ENCODE results near the gene L3MBTL1. TPM values are rescaled to one million over a fixed set of nuclear protein-coding genes. Genes with fewer than 3 reads are reported as not detected.

Gene L3MBTL1
- total and polyA plus RNA-seq, 2 donors (not counting 1 experiment from before 2014, with no cell fraction given) = 1.5 to 10.7 TPM

GRCh38 chr20:43590036-43590391 lies 82.5 kb downstream of the L3MBTL1 start:
- no peaks in the 10 kb centered on the region for H3K4me1 ChIP-seq (ENCODE audit: control insufficient read depth, extremely low read depth, insufficient read depth, low read length)
- TF ChIP-seq EZH2 (IDR thresholded peaks at IDR 0.05; ENCODE audit: low read length, missing control alignments) (no peak), CTCF (conservative IDR thresholded peaks at IDR 0.05 in 1 of 2, IDR thresholded peaks at IDR 0.05 in 1 of 2; ENCODE audit: low read depth in 1 of 2, low read length in 2 of 2) (no peak)
- peak overlapping the region; percentile 99 for H3K27ac ChIP-seq (ENCODE audit: insufficient read depth, low read length)
- DNase-seq (ENCODE audit: low read depth in 2 of 2) = no peak
- no peaks in the 10 kb centered on the region for H3K36me3 ChIP-seq (ENCODE audit: control insufficient read depth, insufficient read depth, low read length)
- peak overlapping the region; percentile 98 for H3K4me2 ChIP-seq (ENCODE audit: extremely low read depth, insufficient read depth, low read length)
- H3K9me3 ChIP-seq (ENCODE audit: control insufficient read depth, insufficient read depth, low read depth, low read length) = no peaks in the 10 kb centered on the region
- no peaks in the 10 kb centered on the region for H4K20me1 ChIP-seq (ENCODE audit: control insufficient read depth, extremely low read depth, insufficient read depth, low read length)
- H3K4me3 ChIP-seq (replicated peaks in 1 of 4; ENCODE audit: control extremely low read depth in 1 of 4, insufficient read depth in 1 of 4, low read depth in 3 of 4, low read length in 4 of 4) = peak overlapping the region; percentile 85 to 95 (median 87)
- H3K9ac ChIP-seq (ENCODE audit: insufficient read depth, low read length) = no peak overlapping the region
- peak overlapping the region; percentile 91 for H2AFZ ChIP-seq (ENCODE audit: low read length)
- H3K27me3 ChIP-seq (ENCODE audit: control insufficient read depth, insufficient read depth, low read length) = no peaks in the 10 kb centered on the region
- peaks cover 7% of the 10 kb centered on the region for H3K79me2 ChIP-seq (ENCODE audit: control insufficient read depth, insufficient read depth, low read length)

- no peaks in the 10 kb centered on the region for H3K36me3 ChIP-seq (ENCODE audit: control insufficient read depth, insufficient read depth, low read length)
- no peaks in the 10 kb centered on the region for H3K27me3 ChIP-seq (ENCODE audit: control insufficient read depth, insufficient read depth, low read length)
- H2AFZ ChIP-seq (ENCODE audit: low read length) = peak within 1 kb of the TSS; percentile 91
- H4K20me1 ChIP-seq (ENCODE audit: control insufficient read depth, extremely low read depth, insufficient read depth, low read length) = no peaks in the 10 kb centered on the region
- H3K4me1 ChIP-seq (ENCODE audit: control insufficient read depth, extremely low read depth, insufficient read depth, low read length) = no peaks in the 10 kb centered on the region
- H3K4me2 ChIP-seq (ENCODE audit: extremely low read depth, insufficient read depth, low read length) = peak within 1 kb of the TSS; percentile 98
- peak; percentile 91 to 93 for DNase-seq (ENCODE audit: low read depth in 2 of 2)
- H3K9me3 ChIP-seq (ENCODE audit: control insufficient read depth, insufficient read depth, low read depth, low read length) = no peaks in the 10 kb centered on the region
- H3K79me2 ChIP-seq (ENCODE audit: control insufficient read depth, insufficient read depth, low read length) = peaks cover 7% of the 10 kb centered on the region
- peak within 1 kb of the TSS; percentile 99 for H3K27ac ChIP-seq (ENCODE audit: insufficient read depth, low read length)
- peak within 1 kb of the TSS; percentile 83 for H3K9ac ChIP-seq (ENCODE audit: insufficient read depth, low read length)
- H3K4me3 ChIP-seq (replicated peaks in 1 of 4; ENCODE audit: control extremely low read depth in 1 of 4, insufficient read depth in 1 of 4, low read depth in 3 of 4, low read length in 4 of 4) = peak within 1 kb of the TSS; percentile 85 to 95 (median 87)
- TF ChIP-seq EZH2 (IDR thresholded peaks at IDR 0.05; ENCODE audit: low read length, missing control alignments) (no peak), CTCF (conservative IDR thresholded peaks at IDR 0.05 in 1 of 2, IDR thresholded peaks at IDR 0.05 in 1 of 2; ENCODE audit: low read depth in 1 of 2, low read length in 2 of 2) (no peak)
These were observed 83.2 kb downstream of the L3MBTL1 start, which contains the start of gene IFT52 for GRCh38 chr20:43590392-43591303. IFT52 (plus strand) TSS chr20:43590937; CDS start chr20:43594699, 3,762 bp downstream.

Other genes starting within 250 kb of the L3MBTL1 start
- 34.9 and 37.8 TPM in 2 replicates for gene SRSF6, start 49.8 kb upstream of the L3MBTL1 start, total RNA-seq
- gene SRSF6, start 49.8 kb upstream of the L3MBTL1 start, polyA plus RNA-seq = 106 and 128 TPM in 2 replicates
- 0.26 and 0.66 TPM in 2 replicates for gene SGK2, start 51.3 kb downstream of the L3MBTL1 start, total RNA-seq
- 0.05 TPM in 1 of 2 replicates, not detected in the other for gene SGK2, start 51.3 kb downstream of the L3MBTL1 start, polyA plus RNA-seq
- gene IFT52, start 83.2 kb downstream of the L3MBTL1 start, total RNA-seq = 38.8 and 44.2 TPM in 2 replicates
- gene IFT52, start 83.2 kb downstream of the L3MBTL1 start, polyA plus RNA-seq = 38.3 and 41.9 TPM in 2 replicates
- 0.26 and 1.2 TPM in 2 replicates for gene MYBL2, start 159.4 kb downstream of the L3MBTL1 start, total RNA-seq
- gene MYBL2, start 159.4 kb downstream of the L3MBTL1 start, polyA plus RNA-seq = 2.7 and 7.8 TPM in 2 replicates
- not detected in 2 replicates for gene GTSF1L, start 219.3 kb downstream of the L3MBTL1 start, total RNA-seq
- not detected in 2 replicates for gene GTSF1L, start 219.3 kb downstream of the L3MBTL1 start, polyA plus RNA-seq

All from fibroblast of lung (primary cell).